ENCODE results near the gene WASHC3. TPM values are rescaled to one million over a fixed set of nuclear protein-coding genes. Genes with fewer than 3 reads are reported as not detected.

WASHC3 gene
- total RNA-seq, 2 experiments from 2014 or later, result 29.2 to 34.4 TPM

- POLR2A ChIA-PET, result interaction anchor here (0.7 to 1.3 kb wide), 3 partner anchors 14 to 74 kb away, joined by 3 to 6 read pairs (median 3); no protein-coding TSS in a partner anchor
- no peak for TF ChIP-seq CTCF (conservative IDR thresholded peaks at IDR 0.05; ENCODE audit: low read length)
- TF ChIP-seq EZH2phosphoT487 (IDR thresholded peaks at IDR 0.05; ENCODE audit: borderline replicate concordance, low read depth, low read length), result no peak
- no peaks in the 10 kb centered on the region for H3K79me2 ChIP-seq (ENCODE audit: insufficient read depth, low read depth, low read length)
- H3K27ac ChIP-seq (ENCODE audit: low read depth, low read length, poor library complexity, severe bottlenecking), result no peak overlapping the region
- BruUV-seq (replicated peaks), result no TSS peak
- CTCF ChIA-PET (ENCODE audit: unreplicated experiment), result interaction anchor here (0.6 kb wide), 2 partner anchors 14 to 911 kb away, joined by 3 read pairs; no protein-coding TSS in a partner anchor
- no peaks in the 10 kb centered on the region for H3K9me2 ChIP-seq (ENCODE audit: insufficient read depth, low read length)
- H2AFZ ChIP-seq (ENCODE audit: low read length), result no peak overlapping the region
- H4K20me1 ChIP-seq (ENCODE audit: insufficient read depth, low read length), result no peaks in the 10 kb centered on the region
- no peaks in the 10 kb centered on the region for H3K9me3 ChIP-seq (ENCODE audit: low read length)
- H3K4me3 ChIP-seq (ENCODE audit: low read depth, low read length, poor library complexity, severe bottlenecking), result no peak overlapping the region
- no peaks in the 10 kb centered on the region for H3K4me1 ChIP-seq (ENCODE audit: insufficient read depth, low read length, poor library complexity, severe bottlenecking)
- H3K36me3 ChIP-seq (ENCODE audit: insufficient read depth, low read length), result no peaks in the 10 kb centered on the region
- intact Hi-C loops (cut with micrococcal nuclease; ENCODE audit: unreplicated experiment), result no loop called here
- no peak overlapping the region for H3K4me2 ChIP-seq (ENCODE audit: low read length)
- DNase-seq (ENCODE audit: low spot score), result no peak
These were observed 5.9 kb upstream of the WASHC3 start for GRCh38 chr12:102067574-102068258.

- CTCF ChIA-PET (ENCODE audit: unreplicated experiment), result no interaction called here
- no peaks in the 10 kb centered on the region for H4K20me1 ChIP-seq (ENCODE audit: insufficient read depth, low read length)
- peaks cover 6% of the 10 kb centered on the region for H3K4me1 ChIP-seq (ENCODE audit: insufficient read depth, low read length, poor library complexity, severe bottlenecking)
- no peak for DNase-seq (ENCODE audit: low spot score)
- intact Hi-C loops (cut with micrococcal nuclease; ENCODE audit: unreplicated experiment), result loop anchor here (5.0 kb wide), 3 partner anchors 127 to 292 kb away; no protein-coding TSS in a partner anchor
- H3K4me2 ChIP-seq (ENCODE audit: low read length), result no peak overlapping the region
- no peaks in the 10 kb centered on the region; the same call in 1 of the 2 replicates for H3K79me2 ChIP-seq (ENCODE audit: insufficient read depth, low read depth, low read length)
- H3K27ac ChIP-seq (ENCODE audit: low read depth, low read length, poor library complexity, severe bottlenecking), result no peak overlapping the region
- H3K9me3 ChIP-seq (ENCODE audit: low read length), result no peaks in the 10 kb centered on the region
- H3K9me2 ChIP-seq (ENCODE audit: insufficient read depth, low read length), result no peaks in the 10 kb centered on the region
- POLR2A ChIA-PET, result interaction anchor here (0.6 to 0.9 kb wide), 2 partner anchors 12 to 100 kb away, joined by 3 to 4 read pairs; no protein-coding TSS in a partner anchor
- TF ChIP-seq CTCF (conservative IDR thresholded peaks at IDR 0.05; ENCODE audit: low read length) (no peak), EZH2phosphoT487 (IDR thresholded peaks at IDR 0.05; ENCODE audit: borderline replicate concordance, low read depth, low read length) (no peak)
- no peaks in the 10 kb centered on the region for H3K36me3 ChIP-seq (ENCODE audit: insufficient read depth, low read length)
- BruUV-seq (replicated peaks), result no TSS peak
- no peak overlapping the region for H3K4me3 ChIP-seq (ENCODE audit: low read depth, low read length, poor library complexity, severe bottlenecking)
- peak overlapping the region; percentile 93; the same call in 1 of the 2 replicates for H2AFZ ChIP-seq (ENCODE audit: low read length)
These were observed 2.7 kb upstream of the WASHC3 start for GRCh38 chr12:102064476-102064875.

GRCh38 chr12:102063069-102063468 is 1.3 kb upstream of the WASHC3 start:
- H4K20me1 ChIP-seq (ENCODE audit: insufficient read depth, low read length), result no peaks in the 10 kb centered on the region
- no TSS peak for BruUV-seq (replicated peaks)
- H3K4me2 ChIP-seq (ENCODE audit: low read length), result no peak overlapping the region
- ChIA-PET POLR2A (no interaction called here), CTCF (ENCODE audit: unreplicated experiment) (no interaction called here)
- H3K4me3 ChIP-seq (ENCODE audit: low read depth, low read length, poor library complexity, severe bottlenecking), result no peak overlapping the region
- no peaks in the 10 kb centered on the region for H3K9me2 ChIP-seq (ENCODE audit: insufficient read depth, low read length)
- peak overlapping the region; percentile 93; the same call in 1 of the 2 replicates for H2AFZ ChIP-seq (ENCODE audit: low read length)
- peak; percentile 10 for DNase-seq (ENCODE audit: low spot score)
- H3K79me2 ChIP-seq (ENCODE audit: insufficient read depth, low read depth, low read length), result no peaks in the 10 kb centered on the region; the same call in 1 of the 2 replicates
- TF ChIP-seq CTCF (conservative IDR thresholded peaks at IDR 0.05; ENCODE audit: low read length) (no peak), EZH2phosphoT487 (IDR thresholded peaks at IDR 0.05; ENCODE audit: borderline replicate concordance, low read depth, low read length) (no peak)
- peaks cover 6% of the 10 kb centered on the region for H3K4me1 ChIP-seq (ENCODE audit: insufficient read depth, low read length, poor library complexity, severe bottlenecking)
- H3K27ac ChIP-seq (ENCODE audit: low read depth, low read length, poor library complexity, severe bottlenecking), result no peak overlapping the region
- intact Hi-C loops (cut with micrococcal nuclease; ENCODE audit: unreplicated experiment), result loop anchor here (2.0 to 5.0 kb wide), 4 partner anchors 58 to 291 kb away; partner anchors contain the start of genes NUP37 and PARPBP
- no peaks in the 10 kb centered on the region for H3K9me3 ChIP-seq (ENCODE audit: low read length)
- no peaks in the 10 kb centered on the region for H3K36me3 ChIP-seq (ENCODE audit: insufficient read depth, low read length)

All from OCI-LY7 (cell line).